Natural killer cell treated with Interleukin-12 subunit alpha and Interleukin-12 subunit beta and Interleukin-15 and Interleukin-18, amount 100 ng/mL, for 72 hours (primary cell): Measurements from ENCODE around the gene B3GNT5. TPM values are rescaled to one million over a fixed set of nuclear protein-coding genes. Genes with fewer than 3 reads are reported as not detected.

Experiments
- ATAC-seq, 2 donors: fragments of 150-1000 bp; cut with Tn5 transposase in 1 of 2; sonication (Bioruptor Pico), chemical (Tn5 transposase) in 1 of 2; 2 replicates each; pipeline ENCODE4 v1.10.0; 2021
- DNase-seq: peaks from one replicate; pipeline ENCODE4 v3.0.0; 2022; ENCODE audit warnings: low spot score
- H3K27ac Mint-ChIP-seq, 2 donors: 1 replicate in 1 of 2; 2 replicates in 1 of 2; pipeline ENCODE4 v1.8.0; 2022; ENCODE audit warnings: mixed read lengths in 2 of 2, mild to moderate bottlenecking in 1 of 2, moderate library complexity in 1 of 2
- H3K27me3 Mint-ChIP-seq, 2 donors: 1 replicate in 1 of 2; 2 replicates in 1 of 2; pipeline ENCODE4 v1.8.0; 2022; ENCODE audit warnings: mixed read lengths in 2 of 2
- H3K36me3 Mint-ChIP-seq: one replicate; pipeline ENCODE4 v1.8.0; 2022; ENCODE audit warnings: mixed read lengths
- H3K4me1 Mint-ChIP-seq, 2 donors: 1 replicate in 1 of 2; 2 replicates in 1 of 2; pipeline ENCODE4 v1.8.0; 2022; ENCODE audit warnings: low read depth in 2 of 2, mixed read lengths in 2 of 2, mild to moderate bottlenecking in 1 of 2
- H3K4me3 Mint-ChIP-seq: one replicate; pipeline ENCODE4 v1.8.0; 2022; ENCODE audit warnings: mixed read lengths
- H3K9me3 Mint-ChIP-seq: 2 replicates; pipeline ENCODE4 v1.8.0; 2022; ENCODE audit warnings: mixed read lengths
- total RNA-seq, 2 donors: library from RNA; stranded (reverse); gene quantifications; one replicate each; pipeline ENCODE4 v1.2.3, GENCODE V29; 2022

Gene B3GNT5
- total RNA-seq, 2 donors from 2014 or later: 0.36 to 1.0 TPM

GRCh38 chr3:183317886-183318865 lies 65.1 kb downstream of the B3GNT5 start:
- H3K4me3 Mint-ChIP-seq: no peak overlapping the region
- no peak overlapping the region for H3K27ac Mint-ChIP-seq
- H3K36me3 Mint-ChIP-seq: no peaks in the 10 kb centered on the region
- no peaks in the 10 kb centered on the region for H3K9me3 Mint-ChIP-seq
- H3K27me3 Mint-ChIP-seq: no peaks in the 10 kb centered on the region
- no peak for ATAC-seq
- no peak for DNase-seq
- no peaks in the 10 kb centered on the region for H3K4me1 Mint-ChIP-seq

DNA sequence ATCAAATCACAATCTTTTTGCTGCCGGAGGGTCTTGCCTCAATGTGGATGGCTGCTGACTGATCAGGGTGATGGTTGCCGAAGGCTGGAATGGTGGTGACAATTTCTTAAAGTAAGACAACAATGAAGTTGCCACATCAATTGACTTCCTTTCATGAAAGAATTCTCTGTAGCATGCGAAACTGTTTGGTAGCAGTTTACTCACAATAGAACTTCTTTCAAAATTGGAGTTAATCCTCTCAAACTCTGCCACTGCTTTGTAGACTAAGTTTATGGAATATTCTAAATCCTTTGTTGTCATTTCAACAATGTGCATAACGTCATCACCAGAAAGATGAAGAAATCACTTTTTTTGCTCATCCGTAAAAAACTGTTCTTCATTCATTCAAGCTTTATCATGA lies 65.8 kb downstream of the B3GNT5 start:
- Mint-ChIP-seq H3K9me3 (no peaks in the 10 kb centered on the region), H3K27ac (no peak overlapping the region), H3K4me1 (no peaks in the 10 kb centered on the region), H3K36me3 (no peaks in the 10 kb centered on the region), H3K27me3 (no peaks in the 10 kb centered on the region), H3K4me3 (no peak overlapping the region)
- DNase-seq: no peak
- no peak for ATAC-seq

GRCh38 chr3:183319371-183319770 lies 66.3 kb downstream of the B3GNT5 start:
- Mint-ChIP-seq H3K27ac (no peak overlapping the region), H3K27me3 (no peaks in the 10 kb centered on the region), H3K4me3 (no peak overlapping the region), H3K36me3 (no peaks in the 10 kb centered on the region), H3K4me1 (no peaks in the 10 kb centered on the region), H3K9me3 (no peaks in the 10 kb centered on the region)
- DNase-seq: no peak
- no peak for ATAC-seq

Other genes starting within 250 kb of the B3GNT5 start
- 10 to 100 TPM; 31.5 to 34.0 TPM for gene MCCC1, start 153.8 kb upstream of the B3GNT5 start, total RNA-seq
- under 1 TPM; 0.36 to 0.70 TPM for gene LAMP3, start 90.5 kb upstream of the B3GNT5 start, total RNA-seq
- gene MCF2L2, start 175.4 kb downstream of the B3GNT5 start, total RNA-seq: 1 to 10 TPM; 3.0 to 3.3 TPM